GM18505 (cell line): Measurements from ENCODE around the gene ARMCX4.
"Not testable (repeated sequence)": the region's sequence is repeated elsewhere in the genome, so short reads cannot be mapped to it uniquely, and the experiment has no call there.

ENCODE experiments used
- ATAC-seq: cut with Tn5 transposase; IDR thresholded peaks from one replicate; pipeline ENCODE4 v1.9.1; 2021; ENCODE audit not compliant: unreplicated experiment
- POLR2A ChIP-seq: IDR thresholded peaks from 4 replicates; pipeline ENCODE4 v1.6.1; 2011; ENCODE audit warnings: borderline replicate concordance; ENCODE audit not compliant: insufficient read depth, insufficient read length; ENCODE audit errors: extremely low read depth

The ARMCX4 gene

GRCh38 chrX:101493225-101493624 lies 8.0 kb downstream of the ARMCX4 start:
- ATAC-seq = no peak
- no peak for TF ChIP-seq POLR2A

GRCh38 chrX:101502929-101503328 lies 17.7 kb downstream of the ARMCX4 start:
- not testable (repeated sequence) for ATAC-seq

DNA sequence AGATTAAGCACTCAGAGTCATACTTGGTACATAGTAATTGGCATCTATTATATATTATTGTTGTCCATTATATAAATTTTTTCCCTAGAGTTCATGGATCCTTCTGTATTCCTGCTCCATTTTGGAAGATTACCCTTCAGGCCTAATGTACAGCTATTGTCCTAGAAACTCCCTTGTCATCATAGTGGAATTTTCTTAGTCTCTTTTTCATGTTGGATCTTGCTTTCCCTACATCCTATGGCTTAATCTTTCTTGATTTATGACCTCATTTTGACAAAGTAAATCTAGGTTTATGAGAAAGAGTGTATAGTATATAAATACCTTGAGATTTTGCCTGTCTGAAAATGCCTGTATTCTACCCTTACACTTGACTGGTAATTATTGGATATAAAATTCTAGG lies 22.1 kb downstream of the ARMCX4 start:
- ATAC-seq = no peak
- TF ChIP-seq POLR2A = no peak

GRCh38 chrX:101507986-101508385 lies 22.7 kb downstream of the ARMCX4 start:
- no peak for ATAC-seq

DNA sequence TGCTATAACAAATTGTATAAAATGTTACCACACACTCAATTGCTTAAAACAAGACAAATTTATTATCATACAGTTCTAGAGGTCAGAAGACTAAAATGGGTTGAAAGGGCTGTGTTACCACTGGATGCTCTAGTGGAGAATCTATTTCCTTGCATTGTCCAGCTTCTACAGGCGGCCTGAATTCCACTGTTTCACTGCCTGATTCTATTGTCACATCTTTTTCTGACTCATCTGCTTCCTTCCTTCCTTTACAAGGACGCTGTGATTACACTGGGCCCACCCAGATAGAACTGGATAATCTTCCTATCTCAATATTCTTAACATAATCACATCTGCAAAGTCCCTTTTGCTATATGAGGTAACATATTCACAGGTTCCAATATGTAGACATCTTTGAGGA lies 45.7 kb downstream of the ARMCX4 start:
- ATAC-seq = no peak
- TF ChIP-seq POLR2A = no peak

More at GRCh38 chrX:101507986-101508385, 22.7 kb downstream of the ARMCX4 start:
- TF ChIP-seq POLR2A = no peak
